ENCODE data around the gene SPAG16.

Gene SPAG16

DNA sequence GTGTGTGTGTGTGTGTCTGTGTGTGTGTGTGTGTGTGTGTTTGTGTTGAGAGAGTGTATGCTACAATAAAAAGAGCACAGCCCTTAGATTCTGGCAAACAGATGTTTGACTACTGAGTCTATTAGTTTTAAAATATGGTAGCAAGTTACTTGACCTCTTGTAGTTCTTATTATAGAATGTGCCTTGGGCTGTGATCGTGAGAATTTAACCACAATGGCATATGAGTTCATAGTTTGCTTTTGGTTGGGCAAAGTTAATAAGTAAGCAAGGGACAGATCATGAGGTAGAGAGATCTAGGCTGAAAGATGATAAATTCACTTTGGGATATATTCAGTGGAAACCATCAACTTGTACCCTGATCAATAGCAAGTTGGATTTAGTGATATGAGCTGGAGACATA, 792.3 kb downstream of the SPAG16 start:
- no peak for DNase-seq (ENCODE audit: low read depth in 2 of 2)

DNA sequence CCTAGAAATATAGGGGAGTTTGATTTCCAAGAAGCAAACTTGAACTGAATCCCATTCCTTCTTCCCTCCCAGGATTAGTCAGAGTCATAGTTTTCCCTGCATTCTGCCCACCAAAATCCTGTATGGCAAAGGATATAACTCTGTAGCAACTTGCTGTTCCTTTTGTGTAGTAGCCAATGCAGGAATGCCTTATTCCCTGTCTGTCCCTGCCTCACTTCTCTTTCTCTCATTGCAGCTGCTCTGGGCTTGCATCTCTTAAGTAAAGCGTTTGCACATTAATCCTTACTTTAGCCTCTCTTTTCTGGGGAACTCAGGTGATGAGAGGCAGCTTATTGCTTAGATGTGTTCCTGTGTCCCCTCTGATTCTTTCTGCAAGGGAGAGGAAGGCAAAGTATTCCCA, 793.5 kb downstream of the SPAG16 start:
- DNase-seq (ENCODE audit: low read depth in 2 of 2), result no peak

DNA sequence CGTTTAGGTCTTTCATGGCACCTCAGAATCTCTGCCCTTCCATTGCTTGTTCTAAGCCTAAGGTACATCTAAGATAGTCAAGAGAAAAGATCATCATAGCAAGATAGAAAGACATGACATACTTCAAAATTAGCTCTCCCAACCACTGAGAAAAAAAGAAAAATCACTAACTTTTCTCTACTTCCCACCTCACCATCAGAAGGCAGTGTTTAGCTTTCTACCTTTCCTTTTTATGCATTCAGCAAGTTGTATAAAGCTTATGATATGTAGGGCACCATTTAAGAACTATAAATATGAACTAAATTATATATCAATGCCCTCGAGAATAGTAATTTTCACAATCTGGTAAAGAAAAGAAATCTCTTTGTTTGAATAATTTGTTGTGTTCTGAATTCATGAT, 794.8 kb downstream of the SPAG16 start:
- DNase-seq (ENCODE audit: low read depth in 2 of 2), result no peak

DNA sequence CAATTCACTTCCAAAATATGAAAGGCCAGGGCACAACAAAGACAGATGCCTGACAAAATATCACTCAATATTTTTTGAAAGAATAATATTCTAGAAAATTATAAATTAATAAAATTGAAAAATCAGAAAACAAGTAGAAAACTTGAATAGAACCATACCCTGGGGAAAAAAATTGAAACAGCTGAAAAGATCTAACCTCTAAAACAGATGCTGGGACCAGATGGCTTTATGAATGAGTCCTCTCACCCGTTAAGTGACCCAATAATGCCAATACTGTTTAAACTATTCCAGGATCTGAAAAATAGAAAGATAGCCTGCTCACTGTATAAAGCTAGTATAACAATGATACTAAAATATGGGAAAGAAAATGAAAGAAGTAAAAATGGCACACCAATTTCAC, 804.3 kb downstream of the SPAG16 start:
- DNase-seq (ENCODE audit: low read depth in 2 of 2), result no peak

DNA sequence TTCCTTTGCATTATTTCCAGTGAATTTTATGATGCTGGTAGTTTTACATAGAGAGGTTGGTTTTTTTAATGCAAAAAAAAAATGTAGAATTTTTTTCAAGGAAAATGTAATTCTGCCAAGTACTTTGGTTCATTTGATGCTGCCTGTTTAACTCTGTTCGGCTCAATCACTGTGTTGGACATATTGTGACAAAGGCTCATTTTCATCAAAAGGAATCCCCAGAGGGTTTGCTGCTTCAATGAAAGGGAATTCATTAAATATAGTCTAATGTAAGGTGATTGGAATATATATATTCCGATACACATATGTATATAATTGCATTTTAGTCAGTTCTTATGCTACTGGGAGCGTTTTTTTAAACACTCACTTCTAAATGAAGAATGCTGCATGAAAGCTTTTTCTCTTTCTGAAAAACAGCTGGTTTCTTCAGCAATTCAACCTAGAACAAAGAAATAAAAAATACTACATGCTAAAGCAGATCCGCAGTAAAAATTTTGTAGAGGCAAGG, 812.0 kb downstream of the SPAG16 start:
- DNase-seq (ENCODE audit: low read depth in 2 of 2), result no peak

DNA sequence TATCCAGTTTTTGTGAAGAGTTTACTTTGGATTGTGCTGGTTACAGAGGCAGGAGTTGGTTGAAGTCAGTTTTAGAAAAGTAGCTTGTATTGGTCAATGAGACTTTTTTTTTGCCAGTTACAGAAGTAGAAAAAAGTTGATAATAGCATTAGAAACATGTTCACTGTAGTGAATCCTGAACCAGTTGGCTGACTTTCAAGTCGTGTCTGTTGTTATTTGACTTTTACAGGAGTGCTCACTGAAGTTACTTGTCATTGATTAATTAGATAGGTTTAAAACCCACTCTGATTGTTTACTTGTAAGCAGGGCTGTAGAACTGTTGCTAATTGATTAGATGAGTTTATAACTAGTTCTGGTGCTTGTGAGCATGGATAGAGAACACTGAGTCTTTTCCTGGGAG, 814.5 kb downstream of the SPAG16 start:
- DNase-seq (ENCODE audit: low read depth in 2 of 2), result no peak

DNA sequence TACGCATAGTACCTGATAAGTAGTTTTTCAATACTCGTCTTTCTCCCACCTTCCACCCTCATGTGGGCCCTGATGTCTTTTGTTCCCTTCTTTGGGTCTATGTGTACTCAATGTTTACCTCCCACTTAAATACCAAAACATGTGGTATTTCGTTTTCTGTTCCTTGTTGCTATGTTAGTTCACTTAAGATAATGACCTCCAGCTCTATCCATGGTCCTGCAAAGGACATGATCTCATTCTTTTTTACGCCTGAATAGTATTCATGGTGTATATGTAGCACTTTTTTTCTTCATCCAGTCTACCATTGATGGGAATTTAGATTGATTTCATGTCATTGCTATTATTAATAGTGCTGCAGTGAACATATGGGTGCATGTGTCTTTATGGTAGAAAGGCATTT, 816.2 kb downstream of the SPAG16 start:
- no peak for DNase-seq (ENCODE audit: low read depth in 2 of 2)

DNA sequence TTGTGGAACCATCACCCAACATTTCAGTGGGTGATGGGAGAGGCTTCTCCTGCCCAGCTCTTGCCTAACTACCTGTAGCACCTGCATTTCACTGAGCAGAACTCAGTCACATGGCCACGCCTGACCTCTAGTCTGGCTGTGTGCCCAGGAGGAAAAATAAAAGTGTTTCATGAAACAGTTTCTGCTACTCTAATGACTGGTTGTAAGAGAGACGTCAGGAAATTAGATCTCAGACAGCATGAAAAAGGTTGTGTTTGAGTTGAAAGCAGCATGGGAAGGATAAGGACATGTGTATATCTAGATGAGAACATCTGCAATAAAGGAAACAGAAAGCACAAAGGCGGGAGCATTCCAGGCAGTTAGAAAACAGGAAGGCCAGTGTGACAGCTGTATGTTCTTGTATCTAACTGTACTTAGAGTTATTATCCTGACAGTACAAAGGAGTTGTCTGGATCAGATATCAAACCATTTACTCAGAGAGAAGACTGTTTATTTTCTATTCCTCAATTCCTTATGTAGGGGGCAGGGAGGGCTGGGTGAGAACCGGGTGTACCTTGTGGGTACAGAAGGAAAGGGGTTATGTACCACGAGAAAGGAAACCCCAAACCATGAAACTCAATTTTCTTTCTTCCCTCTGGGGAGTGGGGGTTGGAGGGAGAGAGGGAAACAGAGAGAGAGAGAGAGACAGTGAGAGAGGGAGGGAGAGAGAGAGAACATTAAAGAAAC, 819.2 kb downstream of the SPAG16 start:
- DNase-seq (ENCODE audit: low read depth in 2 of 2), result no peak

DNA sequence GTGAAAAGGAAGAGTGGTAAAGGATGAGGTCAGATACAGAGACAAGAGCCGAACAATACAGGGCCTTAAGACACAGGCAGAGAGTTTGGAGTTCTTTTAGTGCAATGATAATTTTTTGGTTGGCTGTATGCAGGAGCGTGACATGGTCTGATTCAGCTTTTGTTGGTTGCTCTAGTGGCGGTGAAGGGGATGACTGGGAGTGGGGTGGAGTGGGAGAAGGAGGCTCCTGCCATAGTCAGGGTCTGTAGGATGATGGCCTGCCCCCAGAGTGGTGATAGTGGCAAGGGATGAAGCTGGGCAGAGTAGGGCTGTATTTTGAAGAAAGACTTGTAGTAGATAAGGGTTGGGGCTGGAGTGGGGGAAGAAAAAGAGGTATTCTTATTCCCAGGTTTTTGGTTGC, 820.0 kb downstream of the SPAG16 start:
- no peak for DNase-seq (ENCODE audit: low read depth in 2 of 2)

DNA sequence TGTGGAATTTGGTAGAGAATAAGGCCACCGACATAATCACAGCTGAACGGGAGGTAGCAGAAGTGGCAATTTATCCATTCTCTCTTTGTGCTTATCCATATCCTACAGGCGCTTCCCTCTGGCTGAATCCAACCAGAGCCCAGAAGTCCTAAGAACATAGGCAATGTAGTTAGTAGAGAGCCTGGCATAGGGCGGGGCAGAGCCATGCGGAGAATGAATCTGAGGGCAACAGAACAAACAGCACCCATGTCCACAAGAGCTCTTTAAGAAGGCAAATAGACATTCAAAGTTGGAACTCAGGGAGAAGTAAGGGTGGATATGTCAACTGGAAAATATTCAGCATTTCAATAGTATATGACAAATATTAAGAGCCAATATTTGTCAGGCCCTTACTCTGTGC, 820.7 kb downstream of the SPAG16 start:
- DNase-seq (ENCODE audit: low read depth in 2 of 2), result no peak

DNA sequence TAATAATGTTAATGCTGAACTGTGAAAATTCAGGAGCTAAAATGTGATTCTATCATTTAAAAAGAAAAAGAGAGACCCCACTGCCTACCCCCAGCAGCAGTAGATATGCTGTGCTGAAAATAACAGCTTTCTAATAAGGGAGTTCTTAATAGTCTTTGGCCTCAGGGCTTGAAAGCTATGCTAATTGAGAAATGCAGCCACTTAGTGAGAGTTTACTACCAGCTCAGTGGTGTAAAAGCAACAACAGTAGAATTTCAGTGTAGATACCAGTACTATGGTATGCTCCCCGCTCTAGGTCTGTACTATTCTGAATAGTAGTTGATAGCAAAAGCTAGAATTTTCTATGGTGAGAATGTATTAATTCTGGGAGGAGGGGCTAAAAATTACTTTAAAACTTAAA, 823.5 kb downstream of the SPAG16 start:
- DNase-seq (ENCODE audit: low read depth in 2 of 2), result no peak

DNA sequence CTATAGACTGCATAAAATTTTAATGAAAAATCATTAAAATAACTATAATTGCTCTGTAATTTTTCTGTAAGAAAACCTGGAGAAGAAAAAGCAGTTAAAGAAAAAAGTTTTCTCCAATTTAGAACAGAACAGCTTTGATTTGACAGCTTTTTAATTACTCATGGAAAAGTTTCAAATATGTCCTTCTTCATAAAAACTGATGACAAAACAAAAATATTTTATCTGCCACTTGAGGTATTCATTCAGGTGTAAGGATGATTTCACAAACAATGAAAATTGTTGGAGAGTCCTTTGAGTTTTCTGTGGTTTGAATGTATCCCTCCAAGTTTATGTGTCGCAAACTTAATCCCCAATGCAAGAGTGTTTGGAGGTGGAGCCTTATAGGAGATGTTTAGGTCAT, 824.3 kb downstream of the SPAG16 start:
- no peak for DNase-seq (ENCODE audit: low read depth in 2 of 2)

DNA sequence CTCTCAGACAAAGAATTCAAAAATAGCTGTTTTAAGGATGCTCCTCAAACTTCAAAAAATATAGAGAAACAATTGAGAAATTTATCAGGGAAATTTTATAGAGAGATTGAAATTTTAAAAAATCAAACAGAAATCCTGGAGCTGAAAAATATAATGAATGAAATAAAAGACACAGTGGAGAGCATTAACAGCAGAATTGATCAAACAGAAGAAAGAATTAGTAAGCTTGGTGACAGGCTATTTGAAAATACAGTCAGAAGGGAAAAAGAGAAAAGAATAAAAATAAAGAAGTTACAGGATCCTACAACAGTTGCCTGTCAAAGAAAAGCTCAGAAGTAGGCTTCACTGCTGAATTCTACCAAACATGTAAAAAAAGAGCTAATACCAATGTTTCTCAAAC, 832.8 kb downstream of the SPAG16 start:
- DNase-seq (ENCODE audit: low read depth in 2 of 2), result no peak

DNA sequence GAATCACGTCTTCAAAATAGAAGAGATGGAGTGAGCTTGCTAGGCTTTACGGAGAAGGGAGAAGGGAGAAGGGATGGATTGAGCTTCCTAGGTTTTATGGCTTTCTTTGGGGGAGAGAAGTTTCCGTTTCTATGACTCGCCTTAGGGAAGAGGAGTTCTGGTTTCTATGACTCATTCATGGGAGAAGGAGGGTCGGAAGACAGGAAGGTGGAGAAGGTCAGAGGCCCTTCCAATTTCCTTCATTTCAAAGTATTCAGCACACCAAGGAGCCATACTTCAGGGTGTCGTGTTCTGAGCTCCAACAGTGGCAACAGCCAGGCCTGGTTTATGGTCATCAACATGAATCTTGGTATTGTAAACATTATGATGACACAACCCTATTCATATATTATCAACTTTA, 841.9 kb downstream of the SPAG16 start:
- no peak for DNase-seq (ENCODE audit: low read depth in 2 of 2)

DNA sequence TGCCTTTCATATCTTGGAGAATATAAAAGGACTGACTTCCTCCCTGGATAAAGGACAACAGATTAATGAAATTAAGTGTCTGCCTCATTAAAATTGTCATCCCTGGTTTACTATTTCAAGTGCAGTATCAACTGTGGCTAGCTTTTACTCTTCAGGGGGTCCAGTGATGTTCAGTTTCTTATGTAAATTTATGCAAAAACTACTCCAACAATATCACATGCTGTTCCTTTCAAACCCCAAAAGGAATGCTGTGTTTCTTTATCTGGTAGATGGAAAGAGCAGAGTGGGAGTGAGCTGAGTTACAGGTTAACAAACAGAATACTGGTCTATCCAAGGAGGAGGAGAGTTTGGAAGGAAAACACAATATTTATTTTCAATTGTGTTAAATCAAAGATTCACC, 842.9 kb downstream of the SPAG16 start:
- DNase-seq (ENCODE audit: low read depth in 2 of 2), result no peak

DNA sequence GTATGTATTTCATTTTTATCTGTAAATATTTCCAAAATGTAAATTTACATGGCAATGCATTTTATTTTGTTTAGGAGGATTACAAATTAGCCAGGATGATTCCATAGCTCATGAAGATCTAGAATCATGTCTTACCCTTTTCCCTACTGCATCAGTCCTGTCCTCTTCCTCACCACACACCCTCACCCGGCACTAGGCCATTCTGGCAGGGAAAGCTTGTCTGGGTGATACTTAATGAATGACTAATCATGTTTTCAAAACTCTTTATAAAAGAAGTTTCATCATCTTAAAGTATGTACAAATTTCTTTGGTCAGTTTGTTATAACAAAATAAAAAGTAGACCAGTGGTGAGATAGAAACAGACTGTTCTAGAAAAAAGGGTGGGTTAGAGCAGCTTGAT, 843.3 kb downstream of the SPAG16 start:
- no peak for DNase-seq (ENCODE audit: low read depth in 2 of 2)

DNA sequence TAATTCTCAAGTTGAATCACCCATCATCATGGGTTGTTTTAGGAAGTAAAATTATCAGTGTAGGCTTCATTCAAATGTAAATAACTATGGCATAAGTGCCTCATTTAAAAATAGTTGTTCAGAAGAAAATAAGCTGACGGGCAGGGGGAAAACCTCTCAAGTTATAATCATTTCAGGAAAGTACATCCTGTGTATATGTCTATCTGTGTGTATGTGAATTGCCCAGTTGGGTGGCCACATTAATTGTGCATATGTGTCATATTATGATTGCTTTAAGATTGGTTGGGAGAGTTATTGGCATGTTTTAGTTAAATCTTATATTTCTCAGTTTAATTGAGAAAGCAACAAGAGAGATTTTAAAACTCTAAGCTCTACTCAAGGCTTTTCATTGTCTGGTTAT, 843.8 kb downstream of the SPAG16 start:
- DNase-seq (ENCODE audit: low read depth in 2 of 2), result no peak

DNA sequence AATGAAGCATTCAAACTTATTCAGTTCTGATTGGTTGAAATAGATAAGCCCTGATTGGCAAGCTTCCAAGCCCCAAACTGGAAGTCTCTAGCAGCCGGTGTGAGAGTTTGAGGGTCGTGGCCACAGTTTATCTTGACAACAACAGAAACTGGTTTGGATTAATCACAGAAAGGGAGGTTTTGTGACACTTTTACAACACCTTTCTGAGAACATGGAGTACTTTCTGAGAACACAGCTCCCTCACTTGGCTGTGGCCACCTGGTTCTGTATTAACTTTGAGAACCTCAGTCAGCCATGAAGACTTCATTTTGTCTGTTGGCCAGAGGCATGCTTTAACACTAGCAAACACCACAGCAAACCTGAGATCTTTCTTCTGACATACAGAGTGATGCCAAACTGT, 845.9 kb downstream of the SPAG16 start:
- DNase-seq (ENCODE audit: low read depth in 2 of 2), result no peak

DNA sequence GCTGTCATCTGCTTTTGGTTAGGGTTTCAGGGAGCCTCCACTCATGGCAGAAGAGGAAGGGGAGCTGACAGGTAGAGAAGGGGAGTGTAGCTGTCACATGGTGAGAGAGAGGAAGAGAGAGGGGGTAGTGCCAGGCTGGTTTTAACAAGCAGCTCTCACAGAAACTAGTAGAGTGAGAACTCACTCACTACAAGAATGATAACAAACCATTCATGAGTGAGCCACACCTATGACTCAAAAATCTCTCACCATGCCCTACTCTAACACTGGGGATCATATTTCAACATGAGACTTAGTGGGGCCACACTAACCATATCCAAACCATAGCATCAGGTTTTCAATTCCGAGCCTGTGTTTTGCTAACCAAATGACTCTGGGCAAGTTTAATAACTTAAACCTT, 851.7 kb downstream of the SPAG16 start:
- DNase-seq (ENCODE audit: low read depth in 2 of 2), result no peak

DNA sequence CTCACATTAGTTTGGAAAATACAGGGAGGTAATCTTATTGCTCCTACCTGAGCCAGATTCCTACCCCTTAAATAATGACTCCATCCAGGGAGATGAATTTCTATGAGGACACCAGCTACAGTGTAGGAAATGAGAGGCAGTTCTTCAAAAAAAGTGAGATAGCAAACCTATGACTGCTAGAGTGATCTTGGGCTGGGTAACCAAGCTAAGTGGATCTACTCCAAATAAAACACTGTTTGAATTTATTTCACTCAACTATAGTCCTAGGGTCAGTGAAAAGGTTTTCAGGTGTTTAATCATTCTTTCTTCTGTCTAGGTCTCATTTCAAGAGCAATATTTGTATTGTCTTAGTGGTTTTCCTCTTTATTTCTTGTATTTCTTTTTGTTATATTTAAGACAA, 854.5 kb downstream of the SPAG16 start:
- no peak for DNase-seq (ENCODE audit: low read depth in 2 of 2)

DNA sequence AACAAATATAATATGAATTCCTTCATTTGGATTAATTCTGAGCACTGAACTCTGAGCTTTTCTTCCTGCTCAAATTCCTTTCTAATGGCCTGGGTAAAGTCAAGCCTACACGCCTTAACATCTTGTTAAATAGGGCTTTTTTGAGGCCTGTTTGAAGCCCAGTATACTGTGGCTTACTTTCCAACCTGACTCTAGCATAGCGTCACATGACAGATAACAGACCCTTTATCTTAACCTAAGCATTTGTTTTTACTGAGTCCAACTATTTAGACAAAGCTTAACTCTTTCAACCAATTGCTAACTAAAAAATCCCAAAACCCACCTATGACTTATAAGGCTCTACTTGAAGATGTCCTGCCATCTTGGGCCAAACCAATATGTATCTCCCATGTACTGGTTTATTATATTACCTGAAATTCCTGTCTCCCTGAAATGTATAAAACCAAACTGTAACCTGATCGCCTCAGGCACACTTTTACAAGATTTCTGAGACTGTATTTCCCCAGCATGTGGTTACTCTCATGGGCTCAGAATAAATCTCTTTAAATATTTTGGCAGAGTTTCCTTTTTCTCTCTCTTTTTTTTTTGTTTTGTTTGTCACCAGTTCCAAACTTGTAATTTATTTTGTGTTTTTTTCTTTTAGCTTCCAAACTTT, 855.5 kb downstream of the SPAG16 start:
- no peak for DNase-seq (ENCODE audit: low read depth in 2 of 2)

DNA sequence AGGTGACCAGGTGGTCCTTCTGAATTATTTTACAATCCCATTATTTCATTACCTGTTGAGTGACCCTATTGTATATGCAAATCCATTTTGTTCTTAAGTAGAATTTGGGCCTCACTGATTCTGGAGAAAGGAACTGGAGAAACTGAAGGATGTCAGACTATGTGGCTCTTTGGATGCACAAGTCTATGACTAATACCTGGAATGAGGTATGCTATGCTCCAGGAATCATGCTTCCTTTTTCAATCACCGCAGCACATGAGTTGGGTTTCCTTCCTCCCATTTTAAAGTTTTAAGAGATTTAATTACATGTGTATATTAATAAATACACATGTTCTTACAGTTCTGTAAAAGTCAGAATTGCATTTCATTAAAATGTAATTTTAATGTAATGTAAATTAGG, 872.7 kb downstream of the SPAG16 start:
- no peak for DNase-seq (ENCODE audit: low read depth in 2 of 2)

DNA sequence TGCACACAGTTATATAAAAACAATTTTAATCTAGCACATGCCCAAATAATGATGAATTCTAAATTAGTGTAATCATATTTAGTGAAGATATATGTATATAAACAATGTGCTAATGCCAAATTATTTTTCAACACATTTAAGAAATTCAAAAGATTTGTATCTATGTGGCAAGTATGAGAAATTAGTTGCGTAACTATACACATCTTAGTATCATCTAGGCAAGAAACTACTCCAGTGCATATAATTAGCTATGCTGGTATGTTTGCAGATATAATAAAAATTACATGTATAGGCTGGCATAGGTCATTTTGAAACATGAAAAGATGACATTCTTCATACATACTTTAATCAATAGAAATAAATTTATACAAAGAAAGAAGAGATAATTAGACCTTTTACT, 874.6 kb downstream of the SPAG16 start:
- DNase-seq (ENCODE audit: low read depth in 2 of 2), result no peak

DNA sequence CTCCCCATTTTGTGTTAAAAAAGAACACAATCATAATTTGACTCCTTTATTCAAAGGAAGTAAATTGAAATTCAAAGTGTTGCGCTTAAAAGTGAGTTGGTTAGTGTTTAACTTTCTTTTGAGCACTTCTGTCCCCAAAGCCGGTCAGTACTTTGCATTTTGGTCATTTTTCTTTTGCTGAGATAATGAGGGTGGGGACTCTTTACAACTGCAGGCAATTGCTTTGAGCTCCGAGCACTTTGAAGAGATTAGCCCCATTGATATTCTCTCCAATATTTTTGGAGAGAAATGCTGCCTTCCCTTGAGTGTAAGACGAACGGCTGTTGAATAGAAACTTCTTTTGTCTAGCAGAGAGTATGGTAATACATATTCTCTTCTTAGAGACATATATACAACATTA, 885.0 kb downstream of the SPAG16 start:
- no peak for DNase-seq (ENCODE audit: low read depth in 2 of 2)

Measured in stimulated activated CD8-positive, alpha-beta memory T cell treated with anti-CD3 and anti-CD28 coated beads, Interleukin-7, amount 100 ng/mL, for 1 hour (primary cell).